Stimulated activated CD4-positive, alpha-beta T cell treated with anti-CD3 and anti-CD28 coated beads, Interleukin-15, amount 100 ng/mL, for 24 hours (primary cell): ENCODE data around the gene SSH3.

Experiments
- DNase-seq: peaks from one replicate; pipeline ENCODE4 v3.0.0-alpha.2; 2020

The SSH3 gene

DNA sequence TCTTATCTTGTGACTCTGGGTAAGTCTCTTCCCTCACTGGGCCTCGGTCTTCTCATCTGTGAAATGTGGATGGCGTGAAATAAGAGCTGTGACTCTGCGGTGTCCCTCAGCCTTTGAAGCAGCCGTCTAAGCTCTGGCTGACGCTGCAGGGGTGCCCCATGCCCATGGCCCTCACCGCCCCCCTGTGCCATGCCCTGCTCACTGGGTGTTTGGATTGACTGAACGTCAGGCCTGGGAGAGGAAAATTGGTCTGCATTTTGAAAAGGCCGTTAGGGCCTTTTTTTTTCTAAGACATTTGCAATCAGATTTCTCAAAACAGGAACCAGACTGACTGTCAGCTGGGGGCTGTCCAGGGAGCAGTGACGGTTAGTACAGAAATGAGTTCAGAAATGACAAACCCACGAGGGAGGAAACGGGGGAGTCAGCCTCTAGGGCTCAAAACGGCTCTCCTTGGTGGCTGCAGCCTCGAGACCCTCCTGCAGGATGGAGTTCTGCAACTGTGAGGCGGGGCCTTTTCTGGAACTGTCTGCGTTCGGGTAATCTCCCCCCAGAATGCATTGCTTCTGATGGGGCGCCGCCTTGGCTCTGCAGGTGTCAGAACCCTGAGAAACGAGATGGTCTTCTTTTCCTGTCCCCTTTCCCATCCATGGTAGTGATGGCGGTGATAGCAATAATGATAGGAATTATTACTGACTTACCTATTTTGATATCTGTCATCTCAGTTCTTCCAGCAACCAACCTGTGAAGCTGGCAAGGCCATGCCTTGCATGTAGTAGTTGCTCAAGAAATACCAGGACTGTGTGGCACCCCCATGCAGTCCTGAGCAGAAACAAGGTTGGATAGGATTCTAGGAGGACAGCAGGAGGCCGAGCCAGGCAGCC, 35.0 kb upstream of the SSH3 start:
- peak; percentile 81 for DNase-seq

DNA sequence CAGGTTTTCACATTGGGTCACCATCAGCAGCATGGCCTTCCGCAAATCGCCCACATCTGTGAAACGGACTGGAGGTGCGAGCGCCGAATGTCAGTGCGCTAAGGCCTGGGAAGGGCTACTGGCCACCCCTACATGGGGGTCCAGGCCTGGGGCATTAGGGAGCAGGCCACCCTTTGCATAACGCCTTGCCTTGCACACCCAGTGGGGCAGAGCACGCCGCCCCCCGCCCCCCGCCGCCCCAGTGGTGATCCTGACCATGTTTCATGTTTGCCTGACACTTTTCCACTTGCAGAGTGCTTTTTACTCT, 34.4 kb upstream of the SSH3 start:
- peak; percentile 12 for DNase-seq

DNA sequence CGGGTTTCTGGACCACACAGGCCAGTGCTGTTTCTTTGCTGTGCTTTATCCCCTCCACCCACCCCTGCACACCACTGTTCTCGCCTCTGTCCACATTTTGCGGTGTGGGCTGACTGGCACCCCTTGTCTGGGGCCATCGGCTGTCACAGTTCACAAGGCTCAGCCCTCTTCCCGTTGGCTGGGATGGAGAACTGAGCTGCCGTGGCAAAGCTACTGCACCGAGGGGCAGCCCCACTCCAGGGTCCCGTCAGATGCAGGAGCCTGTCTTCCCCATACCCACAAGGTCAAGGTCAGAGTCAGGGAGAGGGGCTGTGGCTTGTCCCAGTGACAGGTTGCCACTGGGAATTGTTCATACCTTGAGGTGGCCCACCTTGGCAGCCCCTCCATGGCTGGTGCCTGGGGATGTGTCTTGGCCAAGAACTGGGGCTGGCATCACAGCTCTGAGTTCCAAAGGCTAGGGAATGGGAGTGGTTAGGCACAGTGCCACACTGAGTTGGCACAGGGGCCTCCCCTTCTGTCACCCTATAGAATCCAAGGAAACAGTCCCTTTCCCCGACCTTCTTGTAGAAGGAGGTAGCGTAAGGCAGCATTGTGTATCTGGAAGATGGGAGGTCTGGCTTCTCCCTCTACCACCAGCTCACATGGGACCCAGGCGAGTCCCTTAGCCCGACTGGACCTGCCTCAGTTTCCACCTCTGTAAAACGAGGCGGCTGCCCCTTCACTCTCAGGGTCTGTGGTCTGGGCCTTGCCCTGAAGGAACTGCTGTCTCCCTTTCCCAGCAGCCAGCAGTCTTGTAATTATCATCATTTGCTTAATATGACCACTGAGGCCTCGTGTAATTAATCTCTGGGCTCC, 33.7 kb upstream of the SSH3 start:
- DNase-seq: peak; percentile 37

DNA sequence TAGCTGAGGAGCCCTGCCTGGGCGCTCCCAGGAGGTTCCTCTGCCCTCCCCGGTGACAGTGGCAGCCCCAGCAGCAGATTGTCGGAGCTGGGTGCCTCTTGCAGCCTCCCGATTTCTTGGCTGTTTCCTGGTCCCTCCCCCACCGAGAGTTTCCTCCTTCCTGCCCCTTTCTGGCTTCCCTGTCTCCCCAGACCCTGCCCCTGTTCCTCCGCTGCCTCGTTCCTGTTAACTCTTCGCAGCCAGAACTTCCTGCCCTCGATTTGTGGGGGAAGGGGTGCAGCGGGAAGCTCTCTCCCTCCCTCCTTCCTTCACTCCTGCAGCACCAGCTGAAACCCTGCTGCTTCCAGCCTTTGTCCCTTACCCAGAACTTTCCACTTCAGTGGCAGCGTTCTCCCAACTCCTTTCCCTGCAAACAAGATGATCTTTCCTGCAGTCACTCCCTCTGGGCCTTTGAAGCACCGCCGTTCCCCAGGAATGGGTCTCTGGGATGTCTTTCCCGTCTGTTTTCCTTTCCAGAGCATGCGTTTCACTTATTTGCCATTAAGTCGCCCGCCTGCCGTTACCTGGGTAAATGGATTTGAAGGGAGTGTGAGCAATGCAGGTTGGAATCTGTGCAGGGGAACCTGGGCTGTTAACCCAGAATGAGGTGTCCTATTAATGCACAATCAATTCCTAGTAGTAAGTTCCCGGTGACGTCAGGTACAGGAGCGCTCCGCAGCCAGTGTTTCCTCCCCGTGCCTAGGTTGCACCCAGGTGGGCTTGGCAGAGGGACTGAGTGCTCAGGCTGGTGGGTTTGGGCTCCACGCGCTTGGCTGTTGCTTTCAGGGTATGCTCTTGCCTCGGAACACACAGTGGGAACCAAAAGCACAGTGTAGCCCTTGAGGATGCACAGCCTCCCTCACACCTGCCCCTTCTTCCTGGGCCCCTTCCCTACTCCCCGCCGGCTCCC, 32.8 kb upstream of the SSH3 start:
- DNase-seq: peak; percentile 44

DNA sequence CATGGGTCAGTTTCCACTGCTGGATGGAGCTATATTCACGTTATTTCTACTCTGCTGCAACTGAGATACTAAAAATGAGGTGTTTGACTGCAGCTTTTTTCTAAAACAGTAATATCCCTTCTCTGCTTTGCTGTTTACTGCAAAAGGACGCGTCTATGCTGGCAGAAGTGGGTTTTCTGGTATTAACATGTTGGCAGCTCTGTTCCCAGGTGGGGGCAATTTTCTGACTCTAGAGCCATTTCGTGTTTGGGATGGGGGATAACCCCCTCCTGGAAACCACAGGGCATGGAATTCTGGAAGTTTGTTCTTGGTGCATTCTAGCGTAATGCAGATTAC, 32.2 kb upstream of the SSH3 start:
- DNase-seq: no peak

DNA sequence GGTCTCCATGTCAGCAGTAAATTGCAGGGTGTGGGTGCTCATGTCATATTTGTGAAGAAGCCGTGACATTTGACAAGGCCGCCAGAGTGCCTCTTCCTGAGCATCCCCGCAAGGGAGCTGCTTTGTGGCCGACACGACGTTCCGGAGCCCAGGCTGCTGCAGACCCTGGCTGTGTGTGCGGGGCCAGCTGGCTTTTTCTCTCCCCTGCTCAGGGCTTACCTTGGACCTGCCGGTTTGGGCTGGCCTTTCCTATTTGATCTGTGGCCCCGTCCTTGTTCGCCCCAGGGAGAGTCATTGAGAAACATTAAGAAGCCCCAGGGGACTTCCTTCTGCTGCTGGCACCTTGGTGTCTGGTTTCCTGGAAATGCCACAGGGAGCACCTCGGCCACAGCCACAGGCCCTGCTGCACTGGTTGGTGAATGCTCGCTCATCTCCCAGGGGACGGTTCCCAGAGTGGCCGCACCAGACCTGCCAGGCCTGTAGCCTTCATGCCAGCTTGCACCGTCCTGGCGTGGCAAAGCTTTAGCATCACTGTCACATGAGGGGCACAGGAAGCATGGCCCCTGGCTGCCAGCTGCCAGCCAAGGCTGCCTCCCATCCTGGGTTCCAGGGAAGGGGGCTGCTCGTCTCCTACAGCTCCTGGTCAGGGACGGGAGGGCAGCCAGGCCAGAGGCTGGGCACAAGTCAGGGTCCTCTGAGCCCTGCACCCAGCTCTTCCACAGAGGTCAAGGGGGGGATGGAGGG, 31.6 kb upstream of the SSH3 start:
- DNase-seq: peak; percentile 75

DNA sequence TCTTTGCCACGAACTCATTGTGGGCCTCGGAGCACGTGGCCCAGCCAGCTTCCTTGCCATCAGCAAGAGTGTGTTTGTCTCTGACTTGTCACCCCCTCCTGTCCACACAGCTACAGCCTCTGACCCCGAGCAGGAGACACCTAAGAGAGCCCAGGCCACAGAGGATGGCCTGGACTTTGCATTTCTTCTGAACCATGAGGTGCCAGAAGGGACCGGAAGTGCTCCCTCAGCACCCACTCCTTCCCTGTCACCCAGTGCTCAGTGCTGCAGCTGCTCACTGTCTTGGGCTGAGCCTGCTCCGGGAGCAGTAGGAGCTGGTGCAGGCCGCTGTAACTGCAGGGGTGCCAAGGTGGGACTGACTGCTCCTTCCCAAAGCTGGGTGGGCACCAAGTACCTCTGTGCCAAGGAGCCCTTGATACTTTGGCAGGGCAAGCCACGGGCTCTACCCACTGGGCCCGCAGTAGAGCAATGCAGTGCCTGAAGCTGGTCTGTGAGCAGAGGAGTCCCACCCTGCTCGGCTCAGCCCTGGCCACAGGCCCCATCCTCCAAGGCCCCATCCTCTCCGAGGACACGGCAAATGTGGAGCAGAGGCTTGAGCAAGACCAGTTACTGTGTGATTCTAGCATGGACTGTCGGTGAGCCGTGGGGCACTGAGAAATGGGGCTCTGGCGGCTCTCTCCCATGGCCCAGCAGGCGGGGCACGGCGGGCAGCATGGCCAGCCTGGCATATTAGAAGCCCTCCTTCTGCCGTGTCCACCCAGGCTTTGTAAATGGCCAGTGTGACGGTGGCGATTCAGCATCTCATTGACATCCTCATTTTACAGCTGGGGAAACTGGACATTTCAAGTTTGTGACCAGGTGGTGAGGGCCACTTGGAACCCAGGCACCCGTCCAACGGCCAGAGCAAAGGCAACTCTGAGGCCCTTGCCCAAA, 30.7 kb upstream of the SSH3 start:
- DNase-seq: peak; percentile 71

DNA sequence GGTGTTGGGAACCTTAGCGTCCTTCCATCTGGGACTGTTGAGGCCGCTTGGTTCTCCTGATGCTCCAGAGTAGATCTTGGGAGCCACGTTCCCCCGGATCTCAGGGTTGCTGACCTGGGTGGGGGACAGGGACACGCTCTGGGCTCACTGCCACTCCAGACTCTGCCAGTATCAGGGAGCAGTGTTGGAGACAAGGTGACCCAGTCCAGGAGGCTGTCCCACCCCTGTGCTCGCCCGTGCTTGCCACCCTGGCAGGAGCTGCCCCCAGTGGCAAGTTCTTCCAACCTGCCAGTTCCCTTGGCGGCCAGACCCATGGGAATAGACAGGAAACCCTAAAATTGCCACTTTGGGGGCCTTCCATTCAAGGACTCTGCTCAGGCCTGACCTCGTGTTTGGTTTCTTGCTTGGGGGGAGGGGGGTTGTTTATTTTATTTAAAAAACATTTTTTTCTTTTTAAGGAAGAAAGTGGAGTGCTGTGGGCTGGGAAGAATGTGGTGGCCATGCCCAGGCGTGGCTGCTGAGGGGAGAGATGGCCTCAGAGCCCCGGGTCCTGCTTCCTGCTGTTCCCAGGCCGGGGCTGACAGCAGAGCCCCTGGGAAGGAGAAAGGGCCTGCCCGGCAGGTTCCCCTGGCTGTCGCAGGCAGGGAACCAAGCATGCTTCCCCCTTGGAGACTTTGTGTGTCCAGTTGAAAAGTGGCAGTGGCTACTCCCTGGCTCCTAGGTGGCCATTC, 29.9 kb upstream of the SSH3 start:
- DNase-seq: no peak

DNA sequence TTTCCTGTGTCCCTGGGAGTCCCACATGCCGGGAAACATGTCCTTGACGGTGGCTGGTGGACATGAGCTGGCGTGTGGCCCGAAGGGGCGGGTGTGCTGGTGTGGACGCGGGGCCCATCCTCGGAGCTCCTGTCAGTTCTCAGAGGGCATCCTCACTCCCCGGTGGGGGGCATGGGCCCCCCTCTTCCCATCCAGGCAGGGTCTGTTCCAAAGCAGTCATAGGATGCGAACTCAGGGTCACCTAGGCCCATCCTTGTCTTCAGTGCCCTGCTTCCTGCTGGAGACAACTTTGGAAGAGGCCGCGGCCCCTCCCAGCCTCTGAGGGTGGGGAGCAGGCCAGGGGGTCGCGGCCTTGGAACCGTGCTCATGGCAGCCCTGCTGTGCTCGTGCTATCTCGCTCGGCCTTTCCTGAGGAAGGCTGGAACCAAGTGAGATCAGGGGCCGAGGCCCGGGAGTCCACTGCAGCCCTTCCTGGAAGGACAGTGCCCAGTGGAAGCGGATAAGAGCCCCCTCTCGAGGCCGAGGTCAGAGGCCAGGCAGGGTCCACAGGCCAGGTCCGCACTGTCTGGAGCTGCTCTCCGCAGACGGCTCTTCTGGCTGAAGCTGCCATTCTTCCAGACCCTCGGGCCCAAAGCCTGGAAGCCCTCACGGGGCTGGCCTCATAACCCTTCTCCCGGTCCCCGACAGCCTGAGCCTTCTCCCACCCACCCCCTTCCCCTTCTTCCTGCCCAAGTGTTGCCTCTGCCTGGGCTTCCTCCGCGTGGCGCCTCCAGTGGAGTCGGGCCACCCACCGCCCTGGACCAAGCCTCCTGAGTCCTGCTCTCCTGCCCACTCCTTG, 28.3 kb upstream of the SSH3 start:
- no peak for DNase-seq

DNA sequence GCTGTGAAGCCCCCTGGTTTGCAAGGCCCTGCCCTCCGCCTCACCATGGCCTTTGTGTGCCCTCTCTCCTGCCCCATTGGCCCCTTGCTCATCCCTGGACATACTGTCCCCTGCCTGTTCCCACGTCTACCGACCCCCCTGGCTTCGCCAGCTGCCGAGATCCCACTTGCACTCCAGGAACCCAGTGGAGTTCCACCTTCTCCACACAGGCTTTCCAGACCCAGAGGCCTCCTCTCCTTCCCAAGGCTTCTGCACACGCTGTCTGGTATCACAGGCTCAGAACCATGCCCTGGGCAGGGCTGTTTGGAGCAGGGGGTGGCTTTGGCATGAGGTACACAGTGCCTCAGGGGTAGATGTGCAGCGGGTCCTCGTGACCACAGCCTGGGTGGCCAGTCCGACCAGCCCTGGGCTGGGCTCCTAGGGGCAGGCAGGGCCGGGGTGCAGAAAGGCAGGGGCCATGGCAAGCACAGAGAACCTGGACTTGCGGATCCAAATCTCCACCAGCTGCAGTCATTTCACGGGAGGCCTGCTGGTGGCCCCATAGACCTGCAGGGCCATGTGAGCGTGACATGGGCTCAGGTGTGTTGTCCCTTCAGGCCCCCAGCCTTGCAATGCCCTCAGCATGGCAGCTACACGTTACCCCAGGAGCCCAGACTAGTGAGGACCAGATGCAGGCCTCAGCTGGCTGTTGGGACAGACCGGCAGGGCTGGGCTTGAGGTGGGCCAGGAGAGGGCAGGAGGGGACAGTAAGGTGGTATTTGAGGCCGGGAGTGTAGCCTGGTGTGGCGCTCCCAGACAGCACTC, 27.5 kb upstream of the SSH3 start:
- DNase-seq: no peak

DNA sequence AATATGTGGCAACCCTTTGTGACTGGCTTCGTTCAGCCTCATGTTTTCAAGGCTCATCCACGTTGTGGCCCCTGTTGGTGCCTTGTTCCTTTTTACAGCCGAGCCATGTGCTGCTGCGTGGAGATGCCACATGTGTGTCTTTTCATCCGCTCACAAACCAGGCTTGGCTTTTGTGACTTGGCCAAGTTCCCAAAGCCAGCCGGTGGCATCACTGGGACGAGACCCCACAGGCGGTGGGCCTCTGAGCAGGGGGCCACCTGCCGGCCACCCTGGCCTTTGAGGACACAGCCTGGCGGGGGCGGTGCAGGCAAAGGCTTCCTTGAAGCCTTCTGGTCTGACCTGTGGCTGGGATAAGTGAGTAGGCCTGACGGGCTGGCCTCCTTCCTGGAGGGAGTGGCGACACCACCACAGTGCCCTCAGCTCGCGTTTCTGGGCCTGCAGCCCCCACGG, 26.5 kb upstream of the SSH3 start:
- DNase-seq: peak; percentile 73

DNA sequence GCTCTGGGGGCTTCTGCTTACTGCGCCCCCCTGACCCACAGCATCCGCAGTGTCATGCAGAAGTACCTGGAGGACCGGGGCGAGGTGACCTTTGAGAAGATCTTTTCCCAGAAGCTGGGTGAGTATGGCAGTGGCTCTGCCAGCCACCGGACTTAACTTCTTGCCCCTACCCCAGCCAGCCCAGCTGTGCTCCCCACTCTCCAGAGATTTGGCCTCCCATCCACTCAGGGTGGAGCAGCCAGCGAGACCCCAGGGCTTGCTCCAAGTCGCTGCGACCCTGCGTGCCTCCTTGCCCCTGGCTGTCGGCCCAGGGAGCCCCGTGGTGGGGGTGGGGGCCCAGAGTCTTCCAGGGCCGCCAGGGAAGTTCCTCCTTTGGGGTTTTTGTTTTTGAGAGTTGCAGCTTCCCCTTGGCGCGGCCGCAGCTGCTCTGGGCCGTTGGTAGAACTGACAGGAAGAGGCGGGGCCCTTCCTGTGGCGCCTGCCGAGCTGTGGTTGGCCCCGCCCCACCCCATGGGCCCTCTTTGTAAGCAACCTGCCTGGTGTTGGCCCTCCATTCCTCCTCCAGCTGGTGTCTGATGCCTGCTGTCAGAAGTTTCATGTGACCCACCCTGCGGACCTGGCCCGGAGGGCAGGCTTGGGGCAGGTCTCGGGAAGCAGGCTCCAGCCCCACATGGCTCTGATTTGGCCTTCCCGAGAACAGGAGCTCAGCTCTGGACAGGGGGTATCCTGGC, 25.9 kb upstream of the SSH3 start:
- DNase-seq: peak; percentile 94

DNA sequence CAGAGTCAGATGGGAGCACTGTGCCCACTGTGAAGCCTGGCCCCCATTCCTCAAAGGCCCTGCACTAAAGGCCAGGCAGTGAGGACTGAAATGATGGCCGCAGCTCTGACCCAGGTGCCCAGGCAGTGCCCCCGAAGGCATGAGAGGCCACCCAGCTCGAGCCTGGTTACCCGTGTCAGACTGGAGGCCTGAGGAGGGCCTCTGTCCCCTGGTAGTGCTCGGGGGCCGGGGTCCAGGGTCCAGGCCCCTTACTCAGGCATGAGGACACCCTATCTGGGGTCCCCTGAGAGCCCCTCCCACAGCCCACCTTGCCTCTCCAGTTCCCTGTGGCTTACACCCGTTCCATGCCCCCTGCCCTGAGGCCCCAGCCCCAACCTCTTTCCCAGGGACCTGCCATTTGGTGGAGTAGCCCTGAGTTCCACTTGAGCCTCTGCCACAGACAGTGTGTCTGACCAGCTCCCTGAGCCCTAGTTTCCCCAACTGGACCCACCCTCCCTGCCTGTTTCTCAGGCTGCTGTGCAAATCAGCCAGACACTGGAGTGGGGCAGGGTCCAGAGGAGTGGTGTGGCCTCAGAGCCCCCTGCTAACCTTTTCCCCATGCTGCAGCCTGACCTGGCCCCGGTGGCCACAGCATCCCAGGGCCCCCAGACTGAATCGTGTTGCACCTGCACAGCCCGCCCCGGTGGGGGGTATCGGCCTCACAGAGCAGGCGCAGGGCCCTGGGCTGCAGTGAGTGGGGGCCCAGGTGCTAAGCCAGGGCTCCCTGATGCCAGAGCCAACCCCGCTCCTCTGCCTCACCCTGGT, 25.0 kb upstream of the SSH3 start:
- DNase-seq: no peak

DNA sequence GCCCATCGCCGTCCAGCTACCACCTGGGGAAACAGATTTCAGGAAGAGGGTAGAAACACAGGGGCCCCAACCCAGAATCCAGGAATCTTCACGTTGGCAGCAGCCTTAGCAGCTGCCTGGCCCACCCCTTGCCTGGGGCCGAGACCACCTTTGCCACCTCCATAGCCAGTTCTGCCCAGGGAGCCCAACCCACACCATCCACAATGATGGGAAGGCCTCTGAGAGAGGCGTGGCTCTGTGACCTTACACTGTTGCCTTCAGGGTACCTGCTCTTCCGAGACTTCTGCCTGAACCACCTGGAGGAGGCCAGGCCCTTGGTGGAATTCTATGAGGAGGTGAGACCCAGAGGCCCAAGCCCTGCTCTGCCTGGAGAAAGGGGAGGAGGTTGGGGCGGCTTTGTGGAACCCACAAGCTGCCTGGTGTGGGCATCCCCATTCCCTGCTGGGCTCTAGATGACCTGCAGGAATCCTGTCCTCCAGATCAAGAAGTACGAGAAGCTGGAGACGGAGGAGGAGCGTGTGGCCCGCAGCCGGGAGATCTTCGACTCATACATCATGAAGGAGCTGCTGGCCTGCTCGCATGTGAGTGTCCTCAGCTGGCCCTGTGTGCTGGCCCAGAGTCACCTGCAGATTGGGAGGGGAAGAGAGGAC, 24.3 kb upstream of the SSH3 start:
- DNase-seq: no peak

DNA sequence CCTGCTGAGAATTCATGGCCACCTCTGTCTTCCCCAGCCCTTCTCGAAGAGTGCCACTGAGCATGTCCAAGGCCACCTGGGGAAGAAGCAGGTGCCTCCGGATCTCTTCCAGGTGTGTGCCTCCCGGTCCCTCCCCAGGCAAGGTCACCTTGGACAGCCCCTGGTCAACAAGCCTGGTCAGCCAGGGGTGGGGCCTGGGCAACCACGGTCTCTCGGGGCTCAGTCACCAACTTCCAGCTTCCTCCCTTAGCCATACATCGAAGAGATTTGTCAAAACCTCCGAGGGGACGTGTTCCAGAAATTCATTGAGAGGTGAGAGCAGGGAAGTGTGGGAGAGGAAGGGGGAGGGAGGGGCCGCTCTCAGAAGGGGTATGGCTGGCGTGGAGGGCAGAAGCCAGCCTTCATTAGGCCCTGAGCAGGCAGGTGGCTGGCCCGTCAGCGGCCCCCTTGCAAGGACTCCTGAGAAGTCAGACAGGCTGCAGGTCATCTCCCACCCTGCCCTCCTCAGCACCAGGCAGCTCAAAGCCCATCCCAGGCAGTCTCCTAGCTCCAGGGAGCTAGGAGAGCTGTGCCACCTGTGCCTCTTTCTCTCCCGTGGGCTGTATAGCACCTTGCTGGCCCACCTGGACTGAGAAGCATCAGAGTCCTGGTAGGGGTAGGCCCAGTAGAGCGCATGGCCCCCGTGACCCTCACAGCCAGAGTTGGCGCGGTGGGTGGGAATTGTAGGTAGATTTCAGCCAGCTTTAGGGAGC, 23.6 kb upstream of the SSH3 start:
- no peak for DNase-seq

DNA sequence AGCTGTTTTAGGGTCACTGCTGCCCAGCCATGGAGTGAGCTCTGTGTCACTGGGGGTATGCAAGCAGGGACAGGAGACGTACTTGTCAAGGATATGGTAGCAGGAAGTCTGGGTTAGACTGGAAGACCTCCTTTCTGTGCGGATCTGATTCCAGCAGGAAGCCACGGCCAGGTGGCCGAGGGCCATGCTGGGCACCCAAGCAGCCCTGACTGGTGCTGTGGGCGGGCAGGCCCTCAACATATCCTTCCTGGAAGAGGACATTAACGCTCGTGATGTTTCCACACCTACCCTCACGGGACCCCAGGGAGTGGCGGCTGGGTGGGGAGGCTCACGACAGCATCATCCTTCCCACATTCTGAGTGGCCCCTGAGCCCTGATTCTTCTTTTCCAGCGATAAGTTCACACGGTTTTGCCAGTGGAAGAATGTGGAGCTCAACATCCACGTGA, 23.0 kb upstream of the SSH3 start:
- no peak for DNase-seq
